ENCODE data around the gene SKI.

SKI gene

GRCh38 chr1:2239384-2239985 lies 11.4 kb downstream of the SKI start:
- Histone ChIP-seq H3K4me2 (ENCODE audit: low read length) (no peak overlapping the region), H3K27me3 (ENCODE audit: low read depth, low read length) (no peaks in the 10 kb centered on the region), H3K9ac (ENCODE audit: low read length) (no peak overlapping the region), H3K36me3 (replicated peaks; ENCODE audit: low read depth, low read length) (no peaks in the 10 kb centered on the region), H3K4me3 (ENCODE audit: low read length) (no peak overlapping the region), H3K9me3 (ENCODE audit: insufficient read depth, low read length) (no peaks in the 10 kb centered on the region), H3K79me2 (ENCODE audit: low read length) (peaks cover 90% of the 10 kb centered on the region), H3K27ac (ENCODE audit: low read length) (no peak overlapping the region), H2AFZ (ENCODE audit: low read depth, low read length) (no peak overlapping the region), H3K4me1 (ENCODE audit: low read length) (peaks cover 12% of the 10 kb centered on the region), H4K20me1 (ENCODE audit: insufficient read depth, low read length) (peaks cover 81% of the 10 kb centered on the region)
- TF ChIP-seq EZH2phosphoT487 (IDR thresholded peaks at IDR 0.05; ENCODE audit: low read depth) = no peak
- no peak for TF ChIP-seq CTCF (IDR thresholded peaks at IDR 0.05; ENCODE audit: low read depth, low read length)

GRCh38 chr1:2240270-2241156 lies 12.4 kb downstream of the SKI start:
- H3K4me3 ChIP-seq (ENCODE audit: low read length) = no peak overlapping the region
- H3K9me3 ChIP-seq (ENCODE audit: insufficient read depth, low read length) = no peaks in the 10 kb centered on the region
- H3K4me2 ChIP-seq (ENCODE audit: low read length) = no peak overlapping the region
- H3K79me2 ChIP-seq (ENCODE audit: low read length) = peaks cover 80% of the 10 kb centered on the region
- peaks cover 76% of the 10 kb centered on the region for H4K20me1 ChIP-seq (ENCODE audit: insufficient read depth, low read length)
- H3K9ac ChIP-seq (ENCODE audit: low read length) = no peak overlapping the region
- TF ChIP-seq EZH2phosphoT487 (IDR thresholded peaks at IDR 0.05; ENCODE audit: low read depth) (no peak), CTCF (IDR thresholded peaks at IDR 0.05; ENCODE audit: low read depth, low read length) (no peak)
- H3K4me1 ChIP-seq (ENCODE audit: low read length) = peaks cover 12% of the 10 kb centered on the region
- no peak overlapping the region for H2AFZ ChIP-seq (ENCODE audit: low read depth, low read length)
- no peaks in the 10 kb centered on the region for H3K27me3 ChIP-seq (ENCODE audit: low read depth, low read length)
- no peaks in the 10 kb centered on the region for H3K36me3 ChIP-seq (replicated peaks; ENCODE audit: low read depth, low read length)
- H3K27ac ChIP-seq (ENCODE audit: low read length) = no peak overlapping the region

GRCh38 chr1:2241820-2242219 lies 13.7 kb downstream of the SKI start:
- no peaks in the 10 kb centered on the region for H3K9me3 ChIP-seq (ENCODE audit: insufficient read depth, low read length)

More at GRCh38 chr1:2241820-2242219, 13.7 kb downstream of the SKI start:
- Histone ChIP-seq H3K36me3 (replicated peaks; ENCODE audit: low read depth, low read length) (no peaks in the 10 kb centered on the region), H3K27ac (ENCODE audit: low read length) (no peak overlapping the region), H3K4me3 (ENCODE audit: low read length) (no peak overlapping the region), H3K9ac (ENCODE audit: low read length) (no peak overlapping the region), H3K4me2 (ENCODE audit: low read length) (no peak overlapping the region), H3K79me2 (ENCODE audit: low read length) (peaks cover 77% of the 10 kb centered on the region), H3K27me3 (ENCODE audit: low read depth, low read length) (no peaks in the 10 kb centered on the region), H4K20me1 (ENCODE audit: insufficient read depth, low read length) (peaks cover 74% of the 10 kb centered on the region), H2AFZ (ENCODE audit: low read depth, low read length) (no peak overlapping the region), H3K4me1 (ENCODE audit: low read length) (peaks cover 5% of the 10 kb centered on the region; the same call in 1 of the 2 replicates)
- TF ChIP-seq CTCF (IDR thresholded peaks at IDR 0.05; ENCODE audit: low read depth, low read length) (no peak), EZH2phosphoT487 (IDR thresholded peaks at IDR 0.05; ENCODE audit: low read depth) (no peak)

Measured in OCI-LY3 (cell line).